HG03439 (cell line): Measurements from ENCODE around the gene SHROOM4.

ENCODE experiments used
- ATAC-seq: cut with Tn5 transposase; IDR thresholded peaks from one replicate; pipeline ENCODE4 v1.9.1; 2021; ENCODE audit warnings: mild to moderate bottlenecking, moderate library complexity; ENCODE audit not compliant: unreplicated experiment

Gene SHROOM4

GRCh38 chrX:50787099-50787498, 26.9 kb downstream of the SHROOM4 start:
- no peak for ATAC-seq

- no peak for ATAC-seq
These were observed 33.9 kb downstream of the SHROOM4 start for GRCh38 chrX:50780144-50780543.

GRCh38 chrX:50779694-50780093, 34.3 kb downstream of the SHROOM4 start:
- ATAC-seq, result no peak

GRCh38 chrX:50778272-50778671, 35.7 kb downstream of the SHROOM4 start:
- no peak for ATAC-seq

GRCh38 chrX:50776248-50776647, 37.7 kb downstream of the SHROOM4 start:
- no peak for ATAC-seq

GRCh38 chrX:50771382-50771781, 42.6 kb downstream of the SHROOM4 start:
- ATAC-seq, result no peak

GRCh38 chrX:50770702-50771101, 43.3 kb downstream of the SHROOM4 start:
- no peak for ATAC-seq

- ATAC-seq, result no peak
These were observed 44.5 kb downstream of the SHROOM4 start for GRCh38 chrX:50769389-50770063.

- no peak for ATAC-seq
These were observed 45.2 kb downstream of the SHROOM4 start for GRCh38 chrX:50768801-50769200.

GRCh38 chrX:50765986-50766385, 48.0 kb downstream of the SHROOM4 start:
- no peak for ATAC-seq

GRCh38 chrX:50762578-50762977, 51.4 kb downstream of the SHROOM4 start:
- ATAC-seq, result no peak

GRCh38 chrX:50756276-50756675, 57.7 kb downstream of the SHROOM4 start:
- no peak for ATAC-seq

GRCh38 chrX:50751091-50751490, 62.9 kb downstream of the SHROOM4 start:
- no peak for ATAC-seq

- ATAC-seq, result no peak
These were observed 66.5 kb downstream of the SHROOM4 start for GRCh38 chrX:50747471-50747900.

- ATAC-seq, result no peak
These were observed 77.3 kb downstream of the SHROOM4 start for GRCh38 chrX:50736656-50737055.

GRCh38 chrX:50726296-50726695, 87.7 kb downstream of the SHROOM4 start:
- ATAC-seq, result no peak

- ATAC-seq, result no peak
These were observed 88.7 kb downstream of the SHROOM4 start for GRCh38 chrX:50725310-50725709.

- ATAC-seq, result no peak
These were observed 91.0 kb downstream of the SHROOM4 start for GRCh38 chrX:50723006-50723405.

GRCh38 chrX:50721764-50722521, 92.1 kb downstream of the SHROOM4 start:
- no peak for ATAC-seq

- no peak for ATAC-seq
These were observed 94.4 kb downstream of the SHROOM4 start for GRCh38 chrX:50719614-50720013.

- no peak for ATAC-seq
These were observed 95.2 kb downstream of the SHROOM4 start for GRCh38 chrX:50718776-50719175.

GRCh38 chrX:50716706-50717105, 97.3 kb downstream of the SHROOM4 start:
- no peak for ATAC-seq
